HG02884 (cell line): ENCODE results near the gene DDX10.

Experiments
- ATAC-seq: cut with Tn5 transposase; IDR thresholded peaks from one replicate; pipeline ENCODE4 v1.9.1; 2021; ENCODE audit warnings: mild to moderate bottlenecking, moderate library complexity; ENCODE audit not compliant: unreplicated experiment

DDX10 gene

GRCh38 chr11:108865406-108865805, 200.5 kb downstream of the DDX10 start:
- no peak for ATAC-seq

- ATAC-seq, result no peak
These were observed 201.9 kb downstream of the DDX10 start for GRCh38 chr11:108866781-108867180.

- ATAC-seq, result no peak
These were observed 205.6 kb downstream of the DDX10 start for GRCh38 chr11:108870373-108871020.

- ATAC-seq, result no peak
These were observed 206.3 kb downstream of the DDX10 start for GRCh38 chr11:108871152-108871551.

- no peak for ATAC-seq
These were observed 207.0 kb downstream of the DDX10 start for GRCh38 chr11:108871867-108872266.

GRCh38 chr11:108872781-108873291, 208.0 kb downstream of the DDX10 start:
- no peak for ATAC-seq

GRCh38 chr11:108873310-108873709, 208.4 kb downstream of the DDX10 start:
- ATAC-seq, result no peak

- ATAC-seq, result no peak
These were observed 209.1 kb downstream of the DDX10 start for GRCh38 chr11:108873941-108874340.

- no peak for ATAC-seq
These were observed 210.3 kb downstream of the DDX10 start for GRCh38 chr11:108875134-108875533.

GRCh38 chr11:108877178-108877577, 212.3 kb downstream of the DDX10 start:
- ATAC-seq, result no peak

- ATAC-seq, result no peak
These were observed 215.6 kb downstream of the DDX10 start for GRCh38 chr11:108880510-108880909.

- no peak for ATAC-seq
These were observed 216.3 kb downstream of the DDX10 start for GRCh38 chr11:108881131-108881530.

GRCh38 chr11:108882211-108882831, 217.5 kb downstream of the DDX10 start:
- ATAC-seq, result no peak

- ATAC-seq, result no peak
These were observed 221.3 kb downstream of the DDX10 start for GRCh38 chr11:108886005-108886659.

- ATAC-seq, result no peak
These were observed 221.8 kb downstream of the DDX10 start for GRCh38 chr11:108886660-108887009.

GRCh38 chr11:108887436-108888238, 222.8 kb downstream of the DDX10 start:
- no peak for ATAC-seq

- ATAC-seq, result no peak
These were observed 225.7 kb downstream of the DDX10 start for GRCh38 chr11:108890482-108891105.

- ATAC-seq, result no peak
These were observed 226.3 kb downstream of the DDX10 start for GRCh38 chr11:108891143-108891542.

- no peak for ATAC-seq
These were observed 227.1 kb downstream of the DDX10 start for GRCh38 chr11:108891909-108892511.
